Measurements from ENCODE around the gene DAB1.

DNA sequence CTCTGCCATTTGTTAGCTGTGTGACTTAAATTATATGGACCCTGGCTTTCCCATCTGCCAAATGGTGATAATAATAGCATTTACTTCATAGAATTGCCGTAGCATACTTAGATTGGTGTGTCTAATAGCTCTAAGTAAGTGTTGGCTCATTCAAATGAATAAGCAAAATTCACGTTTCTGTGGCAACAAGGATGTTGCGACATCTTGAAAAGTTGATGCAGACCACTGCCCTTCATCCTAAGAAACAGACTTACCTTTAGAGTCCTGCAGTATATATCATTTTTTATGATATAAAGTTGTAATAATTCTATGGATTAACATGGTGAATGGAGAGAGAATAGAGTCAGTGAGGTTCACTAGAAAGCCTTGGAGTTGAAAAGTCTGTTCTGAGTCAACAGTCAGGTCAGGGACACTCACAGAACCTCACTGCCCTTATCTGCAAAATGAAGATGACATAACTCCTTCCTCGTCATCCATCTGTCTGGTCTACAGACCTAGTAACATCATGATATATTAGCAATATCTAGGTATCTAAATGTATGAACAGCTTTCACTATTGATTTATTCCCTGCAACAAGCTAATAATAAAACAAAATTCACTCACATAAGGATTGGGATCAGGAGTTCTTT lies 290.8 kb downstream of the DAB1 start:
- TF ChIP-seq YY1 (IDR thresholded peaks at IDR 0.05; ENCODE audit: insufficient read depth, insufficient read length) (no peak), ZNF274 (IDR thresholded peaks at IDR 0.05; ENCODE audit: low read depth, low read length) (no peak)
